Mesenchymal stem cell (in vitro differentiated cells and primary cell): ENCODE measurements around the gene PMEPA1.

Experiments used
- DNase-seq: peaks from one replicate; pipeline ENCODE4 v3.0.0-alpha.2; 2013
- H2AFZ ChIP-seq: one replicate; pipeline ENCODE4 v1.6.1; 2013; ENCODE audit warnings: low read depth, mild to moderate bottlenecking, control low read depth, inconsistent platforms, low read length, moderate library complexity
- H2AK5ac ChIP-seq: 2 replicates; pipeline ENCODE4 v1.6.1; 2013; ENCODE audit warnings: low read length, moderate library complexity, mild to moderate bottlenecking, inconsistent platforms; ENCODE audit not compliant: severe bottlenecking
- H2BK120ac ChIP-seq: one replicate; pipeline ENCODE4 v1.6.1; 2013; ENCODE audit warnings: low read depth, mild to moderate bottlenecking, inconsistent platforms, low read length, moderate library complexity
- H2BK12ac ChIP-seq, 2 experiments: one replicate each; pipeline ENCODE4 v1.6.1; 2013; ENCODE audit warnings: inconsistent platforms in 2 of 2, low read length in 2 of 2, mild to moderate bottlenecking in 2 of 2, moderate library complexity in 2 of 2, control low read depth in 1 of 2
- H2BK15ac ChIP-seq: one replicate; pipeline ENCODE4 v1.6.1; 2013; ENCODE audit warnings: mild to moderate bottlenecking, low read depth, inconsistent platforms; ENCODE audit not compliant: poor library complexity, severe bottlenecking
- H2BK5ac ChIP-seq: 2 replicates; pipeline ENCODE4 v1.6.1; 2013; ENCODE audit warnings: low read depth, mild to moderate bottlenecking, low read length, control low read depth, inconsistent platforms; ENCODE audit not compliant: poor library complexity, severe bottlenecking
- H3K14ac ChIP-seq, 2 experiments: one replicate each; pipeline ENCODE4 v1.6.1; 2013; ENCODE audit warnings: inconsistent platforms in 2 of 2, low read length in 2 of 2, control low read depth in 1 of 2, mild to moderate bottlenecking in 1 of 2, moderate library complexity in 1 of 2
- H3K18ac ChIP-seq, 2 experiments: one replicate each; pipeline ENCODE4 v1.6.1; 2013; ENCODE audit warnings: inconsistent platforms in 2 of 2, low read length in 2 of 2, control low read depth in 1 of 2, low read depth in 1 of 2, mild to moderate bottlenecking in 1 of 2
- H3K23ac ChIP-seq, 2 experiments: one replicate each; pipeline ENCODE4 v1.6.1; 2013; ENCODE audit warnings: inconsistent platforms in 2 of 2, low read length in 2 of 2, mild to moderate bottlenecking in 2 of 2, moderate library complexity in 2 of 2, control low read depth in 1 of 2
- H3K27ac ChIP-seq: 2 replicates; pipeline ENCODE4 v1.5.1; 2013; ENCODE audit warnings: mild to moderate bottlenecking, moderate library complexity, low read length, control low read depth, inconsistent platforms; ENCODE audit not compliant: poor library complexity, severe bottlenecking
- H3K27me3 ChIP-seq, 2 experiments: 2 replicates each; pipeline versions ENCODE4 v1.6.1 to v1.7.0; 2013; ENCODE audit warnings: low read length in 2 of 2, mild to moderate bottlenecking in 2 of 2, moderate library complexity in 2 of 2, control low read depth in 1 of 2, inconsistent platforms in 1 of 2; ENCODE audit not compliant: control insufficient read depth in 1 of 2, insufficient read depth in 1 of 2
- H3K36me3 ChIP-seq, 2 experiments: 2 replicates each; pipeline versions ENCODE4 v1.6.1 to v1.7.0; 2013; ENCODE audit warnings: low read length in 2 of 2, control low read depth in 1 of 2, inconsistent platforms in 1 of 2, low read depth in 1 of 2, mild to moderate bottlenecking in 1 of 2; ENCODE audit not compliant: insufficient read depth in 2 of 2, control insufficient read depth in 1 of 2
- H3K4ac ChIP-seq, 2 experiments: one replicate each; pipeline ENCODE4 v1.6.1; 2013; ENCODE audit warnings: inconsistent platforms in 2 of 2, low read length in 2 of 2, mild to moderate bottlenecking in 2 of 2, moderate library complexity in 2 of 2, control low read depth in 1 of 2, low read depth in 1 of 2
- H3K4me1 ChIP-seq: 2 replicates; pipeline ENCODE4 v1.6.1; 2013; ENCODE audit warnings: low read depth, low read length, control low read depth; ENCODE audit not compliant: control insufficient read depth, insufficient read depth
- H3K4me2 ChIP-seq: 2 replicates; pipeline ENCODE4 v1.6.1; 2013; ENCODE audit warnings: low read length, mild to moderate bottlenecking, inconsistent platforms; ENCODE audit not compliant: poor library complexity, severe bottlenecking
- H3K4me3 ChIP-seq, 2 experiments: 2 replicates each; pipeline versions ENCODE4 v1.5.1 to v1.7.0; 2013; ENCODE audit warnings: low read length in 2 of 2, mild to moderate bottlenecking in 2 of 2, control low read depth in 1 of 2, low read depth in 1 of 2; ENCODE audit not compliant: insufficient read depth in 1 of 2
- H3K79me1 ChIP-seq: replicated peaks from 2 replicates; pipeline ENCODE4 v1.6.1; 2013; ENCODE audit warnings: mild to moderate bottlenecking, control low read depth, low read length, inconsistent platforms; ENCODE audit not compliant: poor library complexity, severe bottlenecking
- H3K9ac ChIP-seq: 2 replicates; pipeline ENCODE4 v1.7.0; 2013; ENCODE audit warnings: mild to moderate bottlenecking, low read length, moderate library complexity
- H3K9me3 ChIP-seq: 2 replicates; pipeline ENCODE4 v1.7.0; 2013; ENCODE audit warnings: mild to moderate bottlenecking, low read length; ENCODE audit not compliant: control insufficient read depth
- H4K8ac ChIP-seq: one replicate; pipeline ENCODE4 v1.6.1; 2013; ENCODE audit warnings: inconsistent platforms, mild to moderate bottlenecking, low read length, moderate library complexity
- H4K91ac ChIP-seq: one replicate; pipeline ENCODE4 v1.6.1; 2013; ENCODE audit warnings: mild to moderate bottlenecking, low read length, inconsistent platforms
- WGBS: methylation state at CpG from one replicate; pipeline ENCODE4 v1.1.7; 2013; ENCODE audit warnings: mixed read lengths; 5-methylcytosine and 5-hydroxymethylcytosine counted together

The PMEPA1 gene

DNA sequence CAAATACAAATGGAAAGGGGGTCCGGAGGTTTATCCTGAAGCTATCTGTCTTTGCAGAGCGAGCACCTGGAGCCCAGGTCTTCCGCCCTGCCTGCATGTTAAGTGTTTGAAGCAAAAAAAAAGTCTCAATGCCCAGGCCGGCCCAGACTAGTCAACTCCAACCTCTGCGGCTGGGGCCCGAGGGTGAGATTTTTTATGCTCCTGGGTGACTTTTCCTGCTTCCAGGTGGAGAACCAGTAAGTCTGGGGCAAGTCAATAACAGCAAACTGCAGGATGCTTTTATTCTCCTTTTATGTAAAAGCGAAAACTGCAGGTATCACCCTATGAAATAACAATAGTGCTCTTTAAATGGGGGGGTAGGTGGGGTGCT lies 87.6 kb downstream of the PMEPA1 start:
- no peak overlapping the region for H3K27ac ChIP-seq
- no peak overlapping the region for H2BK5ac ChIP-seq

DNA sequence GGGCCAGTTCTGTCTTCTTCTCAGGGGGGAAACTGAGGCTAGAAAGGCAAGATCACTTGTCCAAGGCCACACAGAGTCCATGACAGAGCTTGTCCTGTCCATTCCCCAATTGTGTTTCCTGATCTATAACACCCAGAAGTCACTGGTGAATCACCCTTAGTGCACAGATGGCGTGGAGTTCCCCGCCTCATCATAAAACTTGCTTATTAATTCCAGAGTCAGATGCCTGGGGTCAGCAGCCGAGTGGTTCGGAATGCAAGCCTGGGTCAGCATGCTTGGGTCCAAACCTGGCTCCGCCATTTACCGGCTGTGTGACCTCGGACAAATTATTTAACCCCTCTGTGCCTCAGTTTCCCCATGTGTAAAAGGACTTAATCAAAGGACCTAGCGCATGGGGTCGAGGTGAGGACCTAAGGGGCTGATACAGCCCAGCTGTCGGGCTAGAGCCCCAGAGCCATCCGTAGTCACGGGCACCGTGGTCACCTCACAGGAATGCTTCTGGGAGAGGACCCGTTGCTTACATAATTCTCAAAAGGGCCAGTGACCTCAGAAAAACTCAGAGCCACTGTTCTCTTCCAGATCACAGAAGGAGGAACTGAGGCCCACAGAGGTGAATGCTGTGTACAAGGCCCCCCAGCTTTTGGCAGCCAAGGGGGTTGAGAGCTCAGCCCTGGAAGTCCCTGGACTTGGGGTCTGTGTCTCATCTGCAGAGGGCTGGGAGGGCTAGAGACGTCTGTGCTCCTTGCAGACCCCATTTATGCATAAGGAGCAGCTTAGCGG lies 88.2 kb downstream of the PMEPA1 start:
- no peak overlapping the region for H3K27ac ChIP-seq
- no peak overlapping the region for H2BK120ac ChIP-seq
- H3K36me3 ChIP-seq: no peaks in the 10 kb centered on the region
- DNase-seq: no peak
- no peaks in the 10 kb centered on the region for H3K79me1 ChIP-seq
- peaks cover 2% of the 10 kb centered on the region for H3K4me1 ChIP-seq
- WGBS: 81% methylated on average over 16 of the region's 16 CpGs
- H3K27me3 ChIP-seq: peaks cover 15 to 63% of the 10 kb centered on the region in 2 experiments
- no peak overlapping the region for H3K9ac ChIP-seq
- no peak overlapping the region for H3K4me2 ChIP-seq
- H3K14ac ChIP-seq: no peak overlapping the region
- no peak overlapping the region for H3K23ac ChIP-seq
- H2BK15ac ChIP-seq: no peak overlapping the region
- H3K4me3 ChIP-seq: no peak overlapping the region
- no peak overlapping the region for H2BK12ac ChIP-seq
- H4K8ac ChIP-seq: no peak overlapping the region
- H3K18ac ChIP-seq: no peak overlapping the region
- peaks cover 5% of the 10 kb centered on the region for H3K9me3 ChIP-seq
- no peak overlapping the region for H3K4ac ChIP-seq
- no peak overlapping the region for H2BK5ac ChIP-seq
- H2AFZ ChIP-seq: no peak overlapping the region
- no peak overlapping the region for H4K91ac ChIP-seq
- H2AK5ac ChIP-seq: no peak overlapping the region

More for the DNA sequence above, 87.6 kb downstream of the PMEPA1 start:
- Histone ChIP-seq H3K9me3 (peaks cover 5% of the 10 kb centered on the region), H4K8ac (no peak overlapping the region), H3K18ac (no peak overlapping the region), H3K23ac (no peak overlapping the region), H2BK15ac (no peak overlapping the region), H3K9ac (no peak overlapping the region), H2BK12ac (no peak overlapping the region), H2BK120ac (no peak overlapping the region), H3K36me3 (no peaks in the 10 kb centered on the region), H3K79me1 (no peaks in the 10 kb centered on the region), H3K14ac (no peak overlapping the region), H4K91ac (no peak overlapping the region), H3K4me1 (peaks cover 2% of the 10 kb centered on the region), H3K4ac (no peak overlapping the region), H3K4me2 (no peak overlapping the region), H3K27me3 (peaks cover 15 to 58% of the 10 kb centered on the region in 2 experiments), H3K4me3 (no peak overlapping the region), H2AK5ac (no peak overlapping the region), H2AFZ (no peak overlapping the region)
- WGBS: 84% methylated on average over 6 of the region's 7 CpGs
- DNase-seq: no peak

DNA sequence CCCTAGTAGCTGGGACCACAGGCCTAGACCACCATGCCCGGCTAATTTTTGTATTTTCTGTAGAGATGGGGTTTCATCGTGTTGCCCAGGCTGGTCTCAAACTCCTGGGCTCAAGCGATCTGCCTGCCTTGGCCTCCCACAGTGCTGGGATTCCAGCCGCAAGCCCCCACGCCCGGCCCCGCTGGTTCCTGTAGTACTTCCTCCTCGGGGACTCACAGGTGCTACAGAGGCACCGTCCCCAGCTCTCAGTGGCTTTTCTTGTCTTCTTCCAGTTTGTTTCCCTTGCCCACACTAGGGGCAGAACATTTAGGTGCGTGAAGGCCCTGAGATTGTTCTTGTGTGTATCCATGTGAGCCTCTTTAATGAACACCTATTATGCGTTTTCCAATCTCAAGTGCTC lies 88.8 kb downstream of the PMEPA1 start:
- Histone ChIP-seq H3K9me3 (peaks cover 5% of the 10 kb centered on the region), H3K23ac (no peak overlapping the region), H3K4me2 (no peak overlapping the region), H4K91ac (no peak overlapping the region), H2BK15ac (no peak overlapping the region), H3K27me3 (peaks cover 15 to 69% of the 10 kb centered on the region in 2 experiments), H4K8ac (no peak overlapping the region), H3K79me1 (no peaks in the 10 kb centered on the region), H3K4ac (no peak overlapping the region), H3K4me1 (peaks cover 2% of the 10 kb centered on the region), H2AK5ac (no peak overlapping the region), H2BK120ac (no peak overlapping the region), H3K14ac (no peak overlapping the region), H3K27ac (no peak overlapping the region), H3K18ac (no peak overlapping the region), H3K4me3 (no peak overlapping the region), H2BK5ac (no peak overlapping the region), H3K36me3 (no peaks in the 10 kb centered on the region), H3K9ac (no peak overlapping the region), H2BK12ac (no peak overlapping the region), H2AFZ (no peak overlapping the region)
- 84% methylated on average over 11 of the region's 11 CpGs for WGBS
- DNase-seq: no peak

DNA sequence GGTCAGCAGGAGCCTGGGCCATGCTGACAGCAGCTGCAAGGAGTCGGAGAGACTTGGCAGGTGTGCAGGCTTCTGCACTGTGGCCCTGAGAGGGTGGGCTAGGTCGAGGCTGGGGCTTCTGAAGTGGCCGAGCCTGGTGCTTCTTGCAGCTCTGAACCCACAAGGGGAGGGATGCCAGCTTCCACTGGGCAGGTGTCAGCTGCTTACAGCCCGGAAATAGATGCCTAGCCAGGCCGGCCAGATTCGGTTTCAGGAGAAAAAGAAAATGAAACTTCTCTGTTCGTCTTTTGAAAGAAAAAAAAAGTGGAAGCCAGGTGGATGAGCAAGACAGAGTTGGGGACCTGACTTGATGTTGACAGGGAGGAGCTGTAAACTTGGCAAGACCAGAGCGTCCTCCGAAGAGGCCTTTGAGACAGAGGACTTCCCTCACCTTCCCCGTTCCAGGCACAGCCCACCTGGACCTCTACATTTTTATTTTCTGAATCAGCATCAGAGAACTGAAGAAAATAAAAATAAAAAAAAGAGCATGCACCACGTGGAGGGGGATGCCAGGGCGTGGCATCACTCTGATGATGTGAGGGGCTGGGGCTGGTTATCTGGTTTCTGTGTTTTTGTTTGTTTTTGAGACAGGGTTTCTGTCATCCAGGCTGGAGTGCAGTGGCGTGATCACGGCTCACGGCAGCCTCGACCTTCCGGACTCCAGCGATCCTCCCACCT lies 89.4 kb downstream of the PMEPA1 start, which contains the start of gene ZBP1:
Gene ZBP1 (minus strand): TSS at position 153 of the 717 bp plus-strand sequence. CDS start 131 bp downstream, at position 22.
- Histone ChIP-seq H2AK5ac (no peak within 1 kb of the TSS), H3K4ac (no peak within 1 kb of the TSS), H4K91ac (no peak within 1 kb of the TSS), H3K9me3 (peaks cover 5% of the 10 kb centered on the region), H4K8ac (no peak within 1 kb of the TSS), H3K27me3 (peaks cover 15 to 73% of the 10 kb centered on the region in 2 experiments), H3K18ac (no peak within 1 kb of the TSS), H2BK12ac (no peak within 1 kb of the TSS), H3K23ac (no peak within 1 kb of the TSS), H3K14ac (no peak within 1 kb of the TSS), H3K4me1 (peaks cover 2% of the 10 kb centered on the region), H3K9ac (no peak within 1 kb of the TSS), H3K27ac (no peak within 1 kb of the TSS), H2AFZ (no peak within 1 kb of the TSS), H2BK5ac (no peak within 1 kb of the TSS), H3K36me3 (no peaks in the 10 kb centered on the region), H3K4me3 (no peak within 1 kb of the TSS), H3K79me1 (no peaks in the 10 kb centered on the region), H2BK120ac (no peak within 1 kb of the TSS), H2BK15ac (no peak within 1 kb of the TSS), H3K4me2 (no peak within 1 kb of the TSS)
- 83% methylated on average over 15 of the region's 18 CpGs for WGBS
- no peak for DNase-seq
